ENCODE measurements around the gene SIGLEC1. TPM values are rescaled to one million over a fixed set of nuclear protein-coding genes. Genes with fewer than 3 reads are reported as not detected.

SIGLEC1 gene
- total and polyA plus RNA-seq, 2 experiments from 2014 or later, result not detected

- no peaks in the 10 kb centered on the region; the same call in 1 of the 2 replicates for H4K20me1 ChIP-seq (replicated peaks; ENCODE audit: insufficient read depth)
- no peak overlapping the region for H3K27ac ChIP-seq (ENCODE audit: low read depth)
- H3K4me2 ChIP-seq, result peak overlapping the region; percentile 91
- Mint-ChIP-seq H3K36me3 (ENCODE audit: low read depth) (no peaks in the 10 kb centered on the region; the same call in 2 of the 3 replicates), H3K9me3 (peaks cover 1% of the 10 kb centered on the region; the same call in 1 of the 3 replicates), H3K27me3 (ENCODE audit: insufficient read depth, low read depth, poor library complexity) (peaks cover 27% of the 10 kb centered on the region), H3K4me1 (peaks cover 15% of the 10 kb centered on the region), H3K27ac (no peak overlapping the region), H3K4me3 (peak overlapping the region; percentile 86)
- DNase-seq (ENCODE audit: low spot score), result no peak
- no peaks in the 10 kb centered on the region for H3K36me3 ChIP-seq (ENCODE audit: insufficient read depth)
- H3K79me2 ChIP-seq (replicated peaks; ENCODE audit: insufficient read depth), result no peaks in the 10 kb centered on the region
- H3K4me1 ChIP-seq (ENCODE audit: insufficient read depth), result peaks cover 9% of the 10 kb centered on the region; the same call in 1 of the 2 replicates
- H3F3A ChIP-seq (replicated peaks; ENCODE audit: low read depth), result 0 out of 2 replicates have a peak, but pooled peaks cover 1% of the 10 kb centered on the region
- H3K9me2 ChIP-seq (ENCODE audit: insufficient read depth), result no peaks in the 10 kb centered on the region
- TF ChIP-seq NANOG (IDR thresholded peaks at IDR 0.05; ENCODE audit: borderline replicate concordance), result no peak
- no peak for TF ChIP-seq ETS1 (IDR thresholded peaks at IDR 0.05)
- no peak for TF ChIP-seq EZH2 (IDR thresholded peaks at IDR 0.05; ENCODE audit: low read depth, unreplicated experiment)
- TF ChIP-seq POLR2AphosphoS5 (IDR thresholded peaks at IDR 0.05; ENCODE audit: low read depth), result no peak
- no peak for TF ChIP-seq CTCF (conservative IDR thresholded peaks at IDR 0.05; ENCODE audit: low read depth in 2 of 2)
- no peak for TF ChIP-seq ZNF114 (CRISPR knock-in tag; IDR thresholded peaks at IDR 0.05)
- TF ChIP-seq ZNF462 (CRISPR knock-in tag; IDR thresholded peaks at IDR 0.05), result no peak
- no peak for TF ChIP-seq EZH2phosphoT487 (IDR thresholded peaks at IDR 0.05; ENCODE audit: unreplicated experiment)
- TF ChIP-seq REST (IDR thresholded peaks at IDR 0.05; ENCODE audit: unreplicated experiment), result no peak
- no peak for TF ChIP-seq JUNB (IDR thresholded peaks at IDR 0.05; ENCODE audit: unreplicated experiment)
- TF ChIP-seq CREB1 (CRISPR knock-in tag; IDR thresholded peaks at IDR 0.05; ENCODE audit: low read depth), result no peak
- peak; percentile 1; the same call in 2 of the 3 replicates for ATAC-seq
- peak overlapping the region; percentile 75 for H3K4me3 ChIP-seq
- peak overlapping the region; percentile 90 for H2AFZ ChIP-seq
- H3K27me3 ChIP-seq (ENCODE audit: insufficient read depth), result peaks cover 19% of the 10 kb centered on the region
Observed at GRCh38 chr20:3745686-3746173, 33.3 kb upstream of the SIGLEC1 start.
